Measurements from ENCODE around the gene WNT9A.
"Not testable (repeated sequence)": the region's sequence is repeated elsewhere in the genome, so short reads cannot be mapped to it uniquely, and the experiment has no call there.

The WNT9A gene

GRCh38 chr1:227912866-227913265 is 34.9 kb downstream of the WNT9A start:
- no peak for DNase-seq (ENCODE audit: low read depth in 1 of 2, low spot score in 1 of 2)
- no peak overlapping the region for H3K27ac ChIP-seq (replicated peaks)
- no peak overlapping the region for H3K4me3 ChIP-seq (replicated peaks; ENCODE audit: insufficient read depth, low read length)
- no peaks in the 10 kb centered on the region for H3K27me3 ChIP-seq (ENCODE audit: insufficient read depth, poor library complexity, severe bottlenecking)
- no peak for TF ChIP-seq CTCF (IDR thresholded peaks at IDR 0.05; ENCODE audit: insufficient read depth, low read length)
- no peak for TF ChIP-seq REST (IDR thresholded peaks at IDR 0.05; ENCODE audit: insufficient replicate concordance, low read depth)
- no peak for TF ChIP-seq GABPA (IDR thresholded peaks at IDR 0.05; ENCODE audit: low read depth)
- TF ChIP-seq POLR2AphosphoS5 (IDR thresholded peaks at IDR 0.05; ENCODE audit: low read depth) = no peak
- no peak for TF ChIP-seq SPI1 (IDR thresholded peaks at IDR 0.05; ENCODE audit: borderline replicate concordance, low read depth)

GRCh38 chr1:227911376-227911775 is 36.4 kb downstream of the WNT9A start:
- Histone ChIP-seq H3K27ac (replicated peaks) (no peak overlapping the region), H3K4me3 (replicated peaks; ENCODE audit: insufficient read depth, low read length) (no peak overlapping the region), H3K27me3 (ENCODE audit: insufficient read depth, poor library complexity, severe bottlenecking) (no peaks in the 10 kb centered on the region)
- no peak for TF ChIP-seq CTCF (IDR thresholded peaks at IDR 0.05; ENCODE audit: insufficient read depth, low read length)
- TF ChIP-seq REST (IDR thresholded peaks at IDR 0.05; ENCODE audit: insufficient replicate concordance, low read depth) = no peak
- TF ChIP-seq SPI1 (IDR thresholded peaks at IDR 0.05; ENCODE audit: borderline replicate concordance, low read depth) = no peak
- TF ChIP-seq GABPA (IDR thresholded peaks at IDR 0.05; ENCODE audit: low read depth) = no peak
- TF ChIP-seq POLR2AphosphoS5 (IDR thresholded peaks at IDR 0.05; ENCODE audit: low read depth) = no peak
- no peak for DNase-seq (ENCODE audit: low read depth in 1 of 2, low spot score in 1 of 2)

GRCh38 chr1:227910511-227911153 is 37.1 kb downstream of the WNT9A start:
- no peak overlapping the region for H3K4me3 ChIP-seq (replicated peaks; ENCODE audit: insufficient read depth, low read length)
- no peaks in the 10 kb centered on the region for H3K27me3 ChIP-seq (ENCODE audit: insufficient read depth, poor library complexity, severe bottlenecking)
- TF ChIP-seq REST (IDR thresholded peaks at IDR 0.05; ENCODE audit: insufficient replicate concordance, low read depth) (no peak), GABPA (IDR thresholded peaks at IDR 0.05; ENCODE audit: low read depth) (no peak), SPI1 (IDR thresholded peaks at IDR 0.05; ENCODE audit: borderline replicate concordance, low read depth) (no peak), CTCF (IDR thresholded peaks at IDR 0.05; ENCODE audit: insufficient read depth, low read length) (no peak), POLR2AphosphoS5 (IDR thresholded peaks at IDR 0.05; ENCODE audit: low read depth) (no peak)
- no peak for DNase-seq (ENCODE audit: low read depth in 1 of 2, low spot score in 1 of 2)
- H3K27ac ChIP-seq (replicated peaks) = no peak overlapping the region

GRCh38 chr1:227909923-227910328 is 37.8 kb downstream of the WNT9A start:
- H3K4me3 ChIP-seq (replicated peaks; ENCODE audit: insufficient read depth, low read length); DNase-seq (ENCODE audit: low read depth in 1 of 2, low spot score in 1 of 2); H3K27ac ChIP-seq (replicated peaks); H3K27me3 ChIP-seq (ENCODE audit: insufficient read depth, poor library complexity, severe bottlenecking): not testable (repeated sequence)
